ENCODE data around the gene RAB11B.
A peak's percentile ranks its signal among the peaks of the same experiment; 100 is the strongest.
"Not testable (repeated sequence)": the region's sequence is repeated elsewhere in the genome, so short reads cannot be mapped to it uniquely, and the experiment has no call there.

Gene RAB11B

DNA sequence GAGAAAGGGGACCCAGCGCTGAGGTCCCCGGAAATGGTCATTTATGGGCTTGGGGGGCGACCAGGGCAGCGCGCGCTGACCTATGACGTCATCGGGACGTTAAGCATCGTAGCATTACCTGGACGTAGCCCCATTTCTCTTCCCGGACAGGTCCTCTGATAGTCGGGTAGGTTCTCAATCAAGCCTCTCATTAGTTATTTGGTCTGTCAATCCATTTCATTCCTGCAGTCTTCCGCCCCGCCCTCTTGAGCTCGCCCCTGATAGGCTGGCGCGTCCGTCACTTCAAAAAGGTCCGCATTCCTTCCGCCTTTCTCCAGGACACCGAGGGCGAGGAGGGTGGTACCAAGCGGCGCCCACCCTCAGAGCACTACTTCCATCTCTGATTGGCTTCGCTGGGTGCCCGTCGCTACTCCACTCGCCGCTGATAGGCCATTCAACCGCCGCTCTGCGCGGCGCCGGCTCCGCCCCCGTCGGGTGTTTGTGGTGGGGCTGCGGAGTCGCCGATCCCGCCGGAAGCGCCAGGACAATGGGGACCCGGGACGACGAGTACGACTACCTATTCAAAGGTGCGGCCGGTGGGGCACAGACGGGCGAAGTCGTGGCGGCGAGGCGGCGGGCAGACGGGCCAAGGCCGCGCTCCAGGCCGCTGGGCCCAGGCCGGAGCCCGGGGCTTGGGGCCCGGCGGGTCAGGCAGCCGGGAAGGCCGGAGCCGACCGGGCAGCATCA lies at the start of gene RAB11B:
TSS of gene RAB11B (plus strand) at position 470 of the 726 bp plus-strand sequence. CDS start at position 527, 57 bp downstream.
- DNase-seq = peak; percentile 99

DNA sequence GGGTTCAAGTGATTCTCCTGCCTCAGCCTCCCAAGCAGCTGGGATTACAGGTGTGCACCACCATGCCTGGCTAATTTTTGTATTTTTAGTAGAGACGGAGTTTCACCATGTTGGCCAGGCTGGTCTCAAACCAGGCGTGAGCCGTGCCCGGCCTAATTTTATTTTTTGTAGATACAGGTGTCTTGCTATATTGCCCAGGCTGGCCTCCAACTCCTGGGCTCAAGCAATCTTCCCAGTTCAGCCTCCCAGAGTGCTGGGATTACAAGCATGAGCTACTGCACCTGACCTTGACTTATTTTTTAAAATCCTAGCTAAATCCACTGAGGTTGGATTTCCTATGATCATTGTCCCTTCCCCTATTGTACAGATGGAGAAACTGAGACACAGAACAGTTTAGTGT lies 48.7 kb upstream of the RAB11B start:
- not testable (repeated sequence) for DNase-seq

DNA sequence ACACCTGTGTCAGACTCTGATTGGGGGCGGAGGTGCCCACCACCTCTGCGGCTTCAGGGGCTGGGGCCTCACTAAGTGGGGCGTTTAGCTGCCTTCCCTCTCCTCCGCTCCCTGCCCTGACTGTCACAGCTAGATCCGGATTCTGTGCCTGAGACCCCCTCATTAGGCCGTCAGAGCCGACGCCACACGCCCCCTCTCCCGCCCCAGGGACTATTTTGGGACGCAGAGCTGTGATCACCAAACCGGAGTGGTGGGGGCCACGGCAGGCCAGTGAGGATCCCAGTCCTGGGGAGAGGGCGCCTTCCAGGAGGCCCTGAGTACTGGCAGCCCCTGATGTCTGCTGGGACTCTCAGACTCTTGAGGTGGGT lies 47.9 kb upstream of the RAB11B start:
- DNase-seq = no peak

DNA sequence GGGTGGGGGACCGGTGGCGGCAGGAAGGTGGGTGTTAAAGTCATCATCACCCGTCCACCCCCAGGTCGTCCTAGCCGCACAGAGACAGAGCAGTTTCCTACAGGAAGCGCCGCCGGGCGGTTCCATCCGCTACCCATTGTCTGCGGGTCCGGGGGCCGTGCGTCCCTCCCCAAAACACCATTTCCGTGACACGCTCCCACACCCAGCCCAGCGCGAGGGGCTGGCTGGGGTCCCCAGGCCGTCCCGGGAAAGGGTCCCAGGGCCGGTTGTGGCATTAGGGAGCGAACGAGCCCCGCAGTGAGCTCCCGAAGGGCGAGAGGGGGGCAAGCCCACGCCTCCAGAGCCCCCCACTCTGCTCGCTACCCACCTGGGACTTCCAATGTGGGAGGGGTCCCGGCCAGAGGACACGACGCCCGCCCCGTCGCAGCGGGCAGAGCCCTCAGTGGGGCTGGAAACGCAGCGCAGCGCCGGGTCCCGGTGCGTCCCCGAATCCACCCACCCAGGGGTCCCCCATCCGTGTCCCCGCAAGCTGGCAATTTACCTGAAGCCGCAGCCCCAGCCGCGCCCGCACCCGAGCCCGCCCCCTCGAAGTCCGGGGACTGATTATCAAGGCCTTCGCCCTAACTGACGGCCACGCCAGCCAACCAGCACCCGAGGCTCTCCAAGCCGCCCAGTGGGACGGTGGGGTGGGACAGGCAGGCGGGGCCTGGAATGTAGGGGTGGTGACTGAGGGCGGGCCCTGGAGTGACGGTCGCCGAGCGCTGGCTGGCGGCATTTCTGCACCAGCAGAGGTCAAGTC lies 47.3 kb upstream of the RAB11B start, which contains the start of gene KANK3:
TSS of gene KANK3 (minus strand) at position 579 of the 799 bp plus-strand sequence. CDS start 5,434 bp downstream, outside the sequence.
- DNase-seq = peak; percentile 86

DNA sequence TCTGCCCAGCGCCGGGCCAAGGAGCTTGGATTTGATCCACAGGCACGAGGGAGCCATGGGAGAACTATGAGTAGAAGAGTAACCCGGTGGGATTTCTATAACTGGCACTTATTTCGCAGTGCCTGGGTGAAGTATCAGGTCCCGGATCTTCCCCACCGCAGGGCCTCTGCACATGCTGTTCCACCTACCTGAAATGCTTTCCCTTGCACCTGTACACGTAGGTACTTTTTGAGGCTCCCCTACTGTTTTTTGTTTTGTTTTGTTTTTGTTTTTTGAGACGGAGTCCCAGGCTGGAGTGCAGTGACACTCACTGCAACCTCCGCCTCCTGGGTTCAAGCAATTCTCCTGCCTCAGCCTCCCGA lies 46.7 kb upstream of the RAB11B start:
- DNase-seq = no peak

DNA sequence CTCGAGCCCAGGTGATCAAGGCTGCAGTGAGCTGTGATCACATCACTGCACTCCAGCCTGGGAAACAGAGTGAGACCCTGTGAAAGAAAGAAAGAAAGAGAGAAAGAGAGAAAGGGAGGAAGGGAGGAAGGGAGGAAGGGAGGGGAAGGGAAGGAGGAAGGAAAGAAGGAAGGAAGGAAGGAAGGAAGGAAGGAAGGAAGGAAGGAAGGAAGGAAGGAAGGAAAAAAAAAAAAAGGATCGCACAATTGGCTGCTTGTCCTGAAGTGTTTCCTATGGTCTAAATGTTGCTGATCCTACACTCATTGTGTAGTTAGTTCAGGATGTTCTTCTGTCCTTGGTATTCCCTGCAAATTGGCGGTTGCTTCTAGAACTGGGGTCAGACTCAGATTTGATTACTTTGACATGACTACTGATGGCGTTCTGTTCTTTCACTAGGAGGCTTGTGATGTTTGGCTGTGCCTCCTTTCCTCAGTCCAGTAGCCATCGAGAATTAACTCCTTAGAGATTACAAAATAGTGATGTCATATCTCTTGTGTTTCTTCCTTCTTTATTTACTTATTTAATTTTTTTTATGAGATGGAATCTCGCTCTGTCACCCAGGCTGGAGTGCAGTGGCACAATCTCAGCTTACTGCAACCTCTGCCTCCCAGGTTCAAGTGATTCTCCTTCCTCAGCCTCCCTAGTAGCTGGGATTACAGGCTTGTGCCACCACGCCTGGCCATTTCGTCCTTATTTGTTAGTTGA lies 40.4 kb upstream of the RAB11B start:
- DNase-seq = not testable (repeated sequence)

DNA sequence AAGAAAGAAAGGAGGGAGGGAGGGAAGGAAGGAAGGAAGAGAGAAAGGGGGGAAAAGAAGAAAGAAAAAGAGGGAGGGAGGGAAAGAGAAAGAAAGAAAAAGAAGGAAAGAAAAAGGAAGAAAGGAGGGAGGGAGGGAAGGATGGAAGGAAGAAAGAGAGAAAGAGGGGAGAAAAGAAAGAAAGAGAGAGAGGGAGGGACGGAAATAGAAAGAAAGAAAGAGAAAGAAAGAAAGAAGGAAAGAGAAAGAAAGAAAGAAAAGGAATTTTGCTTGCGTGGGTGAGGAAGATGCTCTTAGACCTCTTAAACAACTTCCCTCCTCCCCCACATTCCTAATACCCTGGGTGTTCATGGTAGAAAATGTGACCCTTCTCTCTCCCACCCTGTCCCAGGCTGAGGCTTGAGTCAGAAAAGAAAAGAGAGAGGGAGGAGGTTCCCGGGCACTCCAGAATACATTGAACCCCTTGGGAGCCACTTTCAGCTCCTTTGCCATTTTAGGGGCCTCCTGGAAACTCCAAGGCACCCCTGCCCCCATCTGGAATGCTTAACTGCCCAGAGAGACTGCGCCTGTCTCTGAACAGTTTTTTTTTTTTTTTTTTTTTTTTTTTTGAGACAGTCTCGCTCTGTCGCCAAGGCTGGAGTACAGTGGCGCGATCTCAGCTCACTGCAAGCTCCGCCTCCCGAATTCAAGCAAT lies 37.9 kb upstream of the RAB11B start:
- no peak for DNase-seq

DNA sequence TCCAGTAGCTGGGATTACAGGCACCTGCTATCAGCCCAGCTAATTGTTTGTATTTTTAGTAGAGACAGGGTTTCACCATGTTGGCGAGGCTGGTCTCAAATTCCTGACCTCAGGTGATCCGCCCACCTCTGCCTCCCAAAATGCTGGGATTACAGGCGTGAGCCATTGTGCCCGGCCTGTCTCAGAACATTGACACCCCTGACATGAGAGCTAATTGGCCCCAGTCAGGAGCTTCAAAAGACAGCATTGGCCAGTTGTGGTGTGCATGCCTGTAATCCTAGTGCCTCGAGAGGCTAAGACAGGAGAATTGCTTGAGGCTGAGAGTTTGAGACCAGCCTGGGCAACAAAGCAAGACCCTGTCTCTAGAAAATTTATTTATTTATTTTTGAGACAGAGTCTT lies 37.3 kb upstream of the RAB11B start:
- not testable (repeated sequence) for DNase-seq

DNA sequence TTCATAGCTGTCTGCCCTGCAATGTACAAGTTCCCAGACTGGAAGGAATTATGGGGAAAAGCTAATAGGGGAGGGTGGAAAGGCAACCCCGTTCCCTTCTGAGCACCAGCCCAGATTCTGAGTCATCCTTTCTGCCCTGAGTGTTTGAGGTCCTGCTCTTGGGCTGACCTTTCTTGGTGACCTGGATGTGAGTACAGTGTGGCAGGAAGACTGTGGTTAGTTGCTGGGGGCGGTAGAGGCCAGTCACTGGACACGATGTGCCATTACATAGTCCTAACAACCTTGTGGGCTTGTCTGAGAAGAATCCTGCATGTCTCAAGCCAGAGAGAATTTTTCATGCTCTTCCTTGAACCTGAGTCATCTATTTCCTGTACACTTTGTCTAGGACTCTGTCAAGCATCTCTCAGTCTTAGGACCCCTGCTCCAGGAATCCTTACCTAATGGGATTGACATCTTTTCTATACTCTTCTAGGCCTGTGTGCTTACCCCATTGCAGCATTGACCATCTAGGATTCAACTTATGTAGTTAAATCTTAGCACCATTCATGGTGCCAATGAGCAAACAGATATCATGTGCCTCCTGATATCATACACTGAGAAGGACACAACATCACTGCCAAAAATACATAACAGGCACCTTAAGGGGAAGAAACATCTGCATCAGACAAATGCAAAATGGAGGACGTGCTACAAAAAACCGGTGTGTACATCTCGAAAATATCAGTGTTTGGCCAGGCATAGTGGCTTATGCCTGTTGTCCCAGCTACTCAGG lies 34.3 kb upstream of the RAB11B start:
- DNase-seq = no peak

DNA sequence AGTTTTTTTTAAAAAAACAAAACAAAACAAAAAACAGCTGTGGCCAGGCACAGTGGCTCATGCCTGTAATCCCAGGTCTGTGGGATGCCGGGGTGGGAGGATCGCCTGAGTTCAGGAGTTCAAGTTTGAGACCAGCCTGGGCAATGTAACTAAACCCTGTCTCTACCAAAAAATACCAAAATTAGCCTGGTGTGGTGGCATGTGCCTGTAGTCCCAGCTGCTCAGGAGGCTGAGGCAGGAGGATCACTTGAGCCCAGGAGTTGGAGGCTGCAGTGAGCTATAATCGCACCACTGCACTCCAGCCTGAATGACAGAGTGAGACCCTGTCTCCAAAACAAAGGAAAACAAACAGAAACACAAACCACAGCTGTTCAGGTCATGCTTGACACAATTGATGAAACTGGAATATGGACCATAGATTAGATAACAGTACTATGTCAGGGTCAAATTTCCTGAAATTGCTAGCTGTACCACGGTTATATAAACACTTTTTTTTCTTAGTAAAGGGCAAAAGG lies 33.1 kb upstream of the RAB11B start:
- DNase-seq = no peak

DNA sequence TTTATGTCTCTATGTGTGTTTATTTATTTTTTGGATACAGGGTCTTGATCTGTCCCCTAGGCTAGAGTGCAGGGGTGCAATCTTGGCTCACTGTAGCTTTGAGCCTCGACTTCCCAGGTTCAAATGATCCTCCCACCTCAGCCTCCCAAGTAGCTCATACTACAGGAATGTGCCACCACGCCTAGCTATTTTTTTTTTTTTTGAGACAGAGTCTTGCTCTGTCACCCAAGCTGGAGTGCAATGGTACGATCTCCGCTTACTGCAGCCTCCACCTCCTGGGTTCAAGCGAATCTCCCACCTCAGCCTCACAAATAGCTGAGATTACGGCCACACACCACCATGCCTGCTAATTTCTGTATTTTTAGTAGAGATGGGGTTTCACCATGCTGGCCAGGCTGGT lies 31.2 kb upstream of the RAB11B start:
- DNase-seq = no peak

DNA sequence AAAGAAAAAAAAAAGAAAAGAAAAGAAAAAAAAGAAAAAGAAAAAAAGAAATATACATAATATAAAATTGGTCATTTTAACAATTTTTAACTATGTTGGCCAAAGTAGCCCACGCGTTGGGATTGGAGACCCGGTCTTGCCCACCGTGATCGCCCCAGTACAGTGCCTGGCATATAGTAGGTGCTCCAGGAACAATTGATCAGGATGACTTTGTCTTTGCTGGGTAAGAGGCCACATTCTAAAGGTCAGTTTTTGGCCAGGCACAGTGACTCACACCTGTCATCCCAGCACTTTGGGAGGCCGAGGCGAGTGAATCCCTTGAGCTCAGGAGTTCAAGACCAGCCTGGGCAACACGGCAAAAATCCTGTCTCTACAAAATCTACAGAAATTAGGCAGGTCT lies 30.0 kb upstream of the RAB11B start:
- no peak for DNase-seq

DNA sequence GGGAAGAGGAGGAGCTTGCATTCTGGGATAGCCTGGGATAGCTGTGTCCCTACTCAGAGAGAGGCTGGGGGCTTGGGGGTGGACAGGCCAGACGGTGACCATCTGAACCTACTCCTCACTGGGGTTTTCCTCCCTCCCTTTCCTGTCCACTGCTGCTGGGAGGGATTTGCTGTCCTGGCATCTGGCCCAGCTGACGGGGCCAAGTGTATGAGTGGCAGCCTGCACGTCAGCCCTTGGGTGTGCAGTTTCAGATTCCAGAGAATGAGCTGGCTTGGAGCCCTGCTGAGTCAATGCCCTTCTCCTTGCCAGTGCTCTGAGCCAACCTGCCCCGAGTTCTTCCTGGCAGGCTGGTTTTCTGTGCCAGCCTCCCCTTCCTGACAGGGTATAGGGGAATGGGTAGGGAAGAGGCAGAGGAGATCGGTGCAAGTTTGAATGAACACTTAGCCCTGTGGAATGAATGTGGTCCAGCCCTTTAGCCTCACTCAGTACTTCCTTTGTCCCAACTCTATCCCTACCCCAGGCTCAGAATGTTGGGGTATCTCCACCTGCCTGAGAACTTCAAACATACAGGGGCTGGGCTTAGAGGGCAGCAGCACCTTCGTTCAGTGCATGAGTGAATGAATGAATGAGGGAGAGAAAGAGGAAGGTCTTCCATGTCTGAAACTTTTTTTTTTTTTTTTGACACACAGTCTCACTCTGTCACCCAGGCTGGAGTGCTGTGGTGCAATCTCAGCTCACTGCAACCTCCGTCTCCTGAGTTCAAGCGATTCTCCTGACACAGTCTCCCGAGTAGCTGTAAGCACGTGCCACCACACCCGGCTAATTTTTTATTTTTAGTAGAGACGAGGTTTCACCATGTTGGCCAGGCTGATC lies 28.0 kb upstream of the RAB11B start:
- DNase-seq = peak; percentile 86

DNA sequence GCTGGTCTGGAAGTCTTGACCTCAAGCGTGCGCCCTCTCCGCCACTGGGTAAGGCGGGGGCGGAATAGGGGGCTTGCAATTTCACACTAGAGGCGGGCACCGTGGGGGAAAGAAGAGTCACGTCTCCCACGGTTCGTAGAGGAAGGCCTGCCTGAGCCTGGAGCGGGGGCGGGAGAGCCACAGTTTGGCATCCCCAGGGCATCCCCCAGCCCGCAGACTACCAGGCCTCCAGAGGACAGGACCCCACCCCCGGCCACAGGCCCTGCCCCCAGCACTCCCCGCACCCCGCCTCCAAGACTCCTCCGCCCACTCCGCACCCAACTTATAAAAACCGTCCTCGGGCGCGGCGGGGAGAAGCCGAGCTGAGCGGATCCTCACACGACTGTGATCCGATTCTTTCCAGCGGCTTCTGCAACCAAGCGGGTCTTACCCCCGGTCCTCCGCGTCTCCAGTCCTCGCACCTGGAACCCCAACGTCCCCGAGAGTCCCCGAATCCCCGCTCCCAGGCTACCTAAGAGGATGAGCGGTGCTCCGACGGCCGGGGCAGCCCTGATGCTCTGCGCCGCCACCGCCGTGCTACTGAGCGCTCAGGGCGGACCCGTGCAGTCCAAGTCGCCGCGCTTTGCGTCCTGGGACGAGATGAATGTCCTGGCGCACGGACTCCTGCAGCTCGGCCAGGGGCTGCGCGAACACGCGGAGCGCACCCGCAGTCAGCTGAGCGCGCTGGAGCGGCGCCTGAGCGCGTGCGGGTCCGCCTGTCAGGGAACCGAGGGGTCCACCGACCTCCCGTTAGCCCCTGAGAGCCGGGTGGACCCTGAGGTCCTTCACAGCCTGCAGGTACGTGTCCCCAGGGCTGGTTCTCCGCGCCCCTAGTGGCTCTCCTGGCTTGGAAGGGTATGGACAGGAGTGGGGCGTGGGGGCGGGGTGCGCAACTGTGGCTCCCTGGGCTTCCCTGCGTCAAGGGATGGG lies 26.1 kb upstream of the RAB11B start, which contains the start of gene ANGPTL4:
TSS of gene ANGPTL4 (plus strand) at position 353 of the 969 bp plus-strand sequence. CDS start at position 520, 167 bp downstream.
- peak; percentile 83 for DNase-seq

DNA sequence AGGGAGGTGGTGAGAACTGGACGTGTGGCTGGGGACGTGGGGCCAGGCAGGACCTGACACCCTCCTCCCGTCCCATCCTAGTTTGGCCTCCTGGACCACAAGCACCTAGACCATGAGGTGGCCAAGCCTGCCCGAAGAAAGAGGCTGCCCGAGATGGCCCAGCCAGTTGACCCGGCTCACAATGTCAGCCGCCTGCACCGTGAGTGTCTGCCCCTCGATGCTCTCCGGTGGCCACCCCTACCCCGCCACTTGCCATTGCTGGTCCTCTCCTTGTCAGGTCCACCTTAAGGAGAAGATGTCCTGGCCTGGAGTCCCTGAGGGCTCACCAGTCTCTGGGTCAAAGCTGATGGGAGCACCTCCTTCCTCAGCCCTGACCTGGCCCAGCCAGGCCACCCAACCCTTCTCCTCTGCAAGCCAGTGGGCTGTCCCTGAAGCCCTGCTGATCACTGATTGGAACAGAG lies 24.0 kb upstream of the RAB11B start:
- no peak for DNase-seq

DNA sequence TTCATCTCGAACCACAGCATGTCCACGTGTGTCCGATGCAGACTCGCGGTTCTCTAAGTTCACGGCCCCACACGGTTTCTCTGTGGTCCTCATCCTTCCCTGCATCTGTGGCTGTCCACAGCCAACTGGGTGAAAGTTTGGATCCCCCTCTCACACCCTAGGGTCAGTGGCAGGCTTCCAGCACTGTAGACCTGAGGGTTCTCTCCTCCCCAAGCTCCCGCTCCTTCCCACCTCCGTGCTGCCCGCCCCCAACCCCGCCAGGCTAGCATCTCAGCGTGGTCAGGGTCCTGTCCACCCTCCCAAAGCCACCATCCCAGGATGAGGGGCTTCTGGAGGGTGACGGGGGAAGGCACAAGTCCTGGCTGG lies 23.2 kb upstream of the RAB11B start:
- no peak for DNase-seq

DNA sequence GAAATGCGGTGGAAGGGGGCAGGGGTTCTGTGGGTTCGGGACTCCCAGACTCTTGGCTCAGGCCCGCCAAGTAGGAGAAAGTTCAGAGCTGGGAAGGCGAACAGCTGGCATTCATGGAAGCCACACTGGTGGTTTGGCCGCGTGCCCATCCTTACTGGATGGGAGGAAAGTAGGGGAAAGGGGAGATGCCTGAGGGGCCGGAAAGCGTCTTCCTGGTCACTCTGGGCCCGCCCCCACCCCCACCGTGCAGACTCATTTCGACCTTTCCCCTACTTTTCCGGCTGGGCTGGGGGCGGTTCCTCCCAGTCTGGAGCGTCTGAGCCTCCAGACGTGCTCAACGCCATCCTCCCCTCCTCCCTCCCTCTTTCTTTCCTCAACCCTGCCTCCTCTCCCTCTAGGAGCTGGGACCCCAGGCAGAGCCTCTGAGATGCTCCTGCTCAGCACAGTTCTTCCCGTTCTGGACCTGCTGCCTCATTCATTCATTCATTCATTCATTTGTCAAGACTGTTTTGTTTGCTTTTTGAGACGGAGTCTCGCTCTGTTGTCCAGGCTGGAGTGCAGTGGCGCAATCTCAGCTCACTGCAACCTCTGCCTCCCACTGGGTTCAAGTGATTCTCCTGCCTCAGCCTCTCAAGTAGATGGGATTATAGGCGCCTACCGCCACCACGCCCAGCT lies 22.7 kb upstream of the RAB11B start:
- DNase-seq = peak; percentile 91

DNA sequence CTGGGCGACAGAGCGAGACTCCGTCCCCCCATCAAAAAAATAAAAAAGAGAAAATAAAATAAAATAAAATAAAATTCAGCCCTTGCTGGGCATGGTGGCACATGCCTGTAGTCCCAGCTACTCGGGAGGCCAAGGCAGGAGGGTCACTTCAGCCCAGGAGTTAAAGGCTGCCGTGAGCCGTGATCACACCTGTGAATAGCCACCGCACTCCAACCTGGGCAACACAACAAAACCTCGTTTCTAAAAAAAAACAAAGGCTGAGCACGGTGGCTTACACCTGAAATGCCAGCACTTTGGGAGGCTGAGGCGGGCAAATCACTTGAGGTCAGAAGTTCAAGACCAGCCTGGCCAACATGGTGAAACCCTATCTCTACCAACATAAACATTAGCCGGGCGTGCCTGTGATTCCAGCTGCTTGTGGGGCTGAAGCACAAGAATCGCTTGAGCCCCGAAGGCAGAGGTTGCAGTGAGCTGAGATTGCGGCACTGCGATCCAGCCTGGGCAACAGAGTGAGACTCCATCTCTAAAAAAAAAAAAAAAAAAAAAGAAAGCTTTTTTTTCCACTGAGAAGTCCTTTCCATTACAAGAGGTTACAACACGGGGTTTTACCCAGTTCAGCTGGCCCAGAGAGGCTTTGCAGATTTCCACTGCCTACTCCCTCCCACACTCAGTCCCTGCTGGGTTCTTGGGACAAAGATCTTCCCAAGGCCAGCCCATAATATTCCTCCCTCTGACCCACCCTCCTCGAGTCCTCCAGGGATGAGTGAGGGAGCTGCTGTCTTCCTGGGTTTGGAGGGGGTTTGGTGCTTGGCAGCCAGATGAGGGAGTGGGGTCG lies 19.8 kb upstream of the RAB11B start:
- no peak for DNase-seq

Data from right forelimb (tissue), 1 donor.